Activated T-helper 2 cell treated with anti-CD3 and anti-CD28 coated beads, Interferon-gamma antibody, Interleukin-2, Interleukin-4, amounts not matched to agents 10 μg/mL and 5 μg/mL and 100 μg/mL, durations not matched to agents 14 hours and 24 hours and 36 hours (primary cell): ENCODE measurements around the gene PPP1R36. TPM values are rescaled to one million over a fixed set of nuclear protein-coding genes. Genes with fewer than 3 reads are reported as not detected.

Experiments used
- DNase-seq: peaks from one replicate; pipeline ENCODE4 v3.0.0; 2021; ENCODE audit warnings: low spot score
- H3K27ac Mint-ChIP-seq: one replicate; pipeline ENCODE4 v1.8.0; 2021; ENCODE audit warnings: mixed read lengths
- H3K27me3 Mint-ChIP-seq: one replicate; pipeline ENCODE4 v1.8.0; 2021; ENCODE audit warnings: low read depth, mixed read lengths
- H3K36me3 Mint-ChIP-seq: one replicate; pipeline ENCODE4 v1.8.0; 2021; ENCODE audit warnings: low read depth, mixed read lengths
- H3K4me1 Mint-ChIP-seq: one replicate; pipeline ENCODE4 v1.8.0; 2021; ENCODE audit warnings: low read depth, mixed read lengths
- H3K4me3 Mint-ChIP-seq: one replicate; pipeline ENCODE4 v1.8.0; 2021; ENCODE audit warnings: low read depth, mild to moderate bottlenecking, moderate library complexity, mixed read lengths
- H3K9me3 Mint-ChIP-seq: one replicate; pipeline ENCODE4 v1.8.0; 2021; ENCODE audit warnings: mixed read lengths
- intact Hi-C: fragments of 100-400 bp; cut with micrococcal nuclease; formaldehyde crosslinking; loops from one replicate; pipeline ENCODE4 v1.15.1; 2023
- total RNA-seq: library from RNA; stranded (reverse); gene quantifications from 2 replicates; pipeline ENCODE4 v1.2.3, GENCODE V29; 2022

PPP1R36 gene
- total RNA-seq, 1 donor from 2014 or later = not detected

GRCh38 chr14:64531567-64531966 is 18.2 kb upstream of the PPP1R36 start:
- Mint-ChIP-seq H3K9me3 (no peaks in the 10 kb centered on the region), H3K4me1 (peaks cover 11% of the 10 kb centered on the region), H3K27ac (no peak overlapping the region), H3K27me3 (no peaks in the 10 kb centered on the region), H3K36me3 (peaks cover 25% of the 10 kb centered on the region), H3K4me3 (no peak overlapping the region)
- DNase-seq = no peak
- intact Hi-C loops = no loop called here

GRCh38 chr14:64536488-64537245 is 13.1 kb upstream of the PPP1R36 start:
- H3K27ac Mint-ChIP-seq = no peak overlapping the region
- no peak overlapping the region for H3K4me3 Mint-ChIP-seq
- intact Hi-C loops = no loop called here
- no peak for DNase-seq
- H3K4me1 Mint-ChIP-seq = peaks cover 14% of the 10 kb centered on the region
- peaks cover 14% of the 10 kb centered on the region for H3K27me3 Mint-ChIP-seq
- H3K36me3 Mint-ChIP-seq = peaks cover 13% of the 10 kb centered on the region
- H3K9me3 Mint-ChIP-seq = peaks cover 8% of the 10 kb centered on the region

- Mint-ChIP-seq H3K4me1 (peaks cover 27% of the 10 kb centered on the region), H3K36me3 (peaks cover 14% of the 10 kb centered on the region), H3K4me3 (peak within 1 kb of the TSS; percentile 93), H3K27ac (peak within 1 kb of the TSS; percentile 78), H3K9me3 (peaks cover 8% of the 10 kb centered on the region), H3K27me3 (peaks cover 42% of the 10 kb centered on the region)
- peak; percentile 95 for DNase-seq
- intact Hi-C loops = loop anchor here (1.0 to 5.0 kb wide), 5 partner anchors 9 to 162 kb away; partner anchors contain the start of genes PLEKHG3, PPP1R36 and ZBTB25
Measured at GRCh38 chr14:64540208-64541202, 9.3 kb upstream of the PPP1R36 start, which contains the start of gene HSPA2. Gene HSPA2, plus strand, starts transcription at chr14:64540741. Its CDS starts 109 bp downstream, at chr14:64540850.

- Mint-ChIP-seq H3K4me3 (peak overlapping the region; percentile 93), H3K4me1 (peaks cover 27% of the 10 kb centered on the region)
Measured at GRCh38 chr14:64541261-64541971, 8.3 kb upstream of the PPP1R36 start.

GRCh38 chr14:64541972-64542835 is 7.6 kb upstream of the PPP1R36 start:
- Mint-ChIP-seq H3K9me3 (peaks cover 8% of the 10 kb centered on the region), H3K27me3 (peaks cover 42% of the 10 kb centered on the region), H3K36me3 (peaks cover 14% of the 10 kb centered on the region), H3K4me3 (peak overlapping the region; percentile 93), H3K4me1 (peaks cover 27% of the 10 kb centered on the region), H3K27ac (no peak overlapping the region)
- intact Hi-C loops = loop anchor here (2.0 to 5.0 kb wide), 3 partner anchors 19 to 160 kb away; partner anchors contain the start of gene PLEKHG3
- no peak for DNase-seq

More at GRCh38 chr14:64541261-64541971, 8.3 kb upstream of the PPP1R36 start:
- Mint-ChIP-seq H3K9me3 (peaks cover 8% of the 10 kb centered on the region), H3K27me3 (peaks cover 42% of the 10 kb centered on the region), H3K36me3 (peaks cover 14% of the 10 kb centered on the region), H3K27ac (no peak overlapping the region)
- intact Hi-C loops = loop anchor here (2.0 to 5.0 kb wide), 3 partner anchors 19 to 161 kb away; partner anchors contain the start of gene PLEKHG3
- no peak for DNase-seq

- no peak for DNase-seq
- H3K27me3 Mint-ChIP-seq = peaks cover 42% of the 10 kb centered on the region
- no peak overlapping the region for H3K27ac Mint-ChIP-seq
- peaks cover 27% of the 10 kb centered on the region for H3K4me1 Mint-ChIP-seq
- H3K4me3 Mint-ChIP-seq = peak overlapping the region; percentile 93
- intact Hi-C loops = loop anchor here (5.0 kb wide), 1 partner anchor 159 kb away; the partner anchor contains the start of gene PLEKHG3
- peaks cover 8% of the 10 kb centered on the region for H3K9me3 Mint-ChIP-seq
- H3K36me3 Mint-ChIP-seq = peaks cover 14% of the 10 kb centered on the region
Measured at GRCh38 chr14:64542836-64543201, 6.9 kb upstream of the PPP1R36 start.

- Mint-ChIP-seq H3K27ac (no peak overlapping the region), H3K4me1 (peaks cover 28% of the 10 kb centered on the region), H3K4me3 (no peak overlapping the region), H3K36me3 (peaks cover 14% of the 10 kb centered on the region), H3K27me3 (peaks cover 53% of the 10 kb centered on the region), H3K9me3 (peaks cover 8% of the 10 kb centered on the region)
- no peak for DNase-seq
- intact Hi-C loops = loop anchor here (5.0 kb wide), 1 partner anchor 158 kb away; the partner anchor contains the start of gene PLEKHG3
Measured at GRCh38 chr14:64544607-64545312, 5.0 kb upstream of the PPP1R36 start.

GRCh38 chr14:64549016-64549415 is 745 bp upstream of the PPP1R36 start:
- Mint-ChIP-seq H3K4me3 (no peak overlapping the region), H3K9me3 (no peaks in the 10 kb centered on the region), H3K27ac (no peak overlapping the region), H3K4me1 (peaks cover 13% of the 10 kb centered on the region), H3K27me3 (peaks cover 52% of the 10 kb centered on the region), H3K36me3 (no peaks in the 10 kb centered on the region)
- intact Hi-C loops = loop anchor here (1.0 kb wide), 1 partner anchor 9 kb away; the partner anchor contains the start of gene HSPA2
- DNase-seq = no peak

GRCh38 chr14:64550621-64551333 is 1.0 kb downstream of the PPP1R36 start:
- Mint-ChIP-seq H3K27me3 (peaks cover 52% of the 10 kb centered on the region), H3K9me3 (no peaks in the 10 kb centered on the region)

GRCh38 chr14:64554556-64554955 is 4.8 kb downstream of the PPP1R36 start:
- peaks cover 6% of the 10 kb centered on the region for H3K4me1 Mint-ChIP-seq
- intact Hi-C loops = no loop called here
- H3K27me3 Mint-ChIP-seq = peaks cover 41% of the 10 kb centered on the region
- H3K36me3 Mint-ChIP-seq = no peaks in the 10 kb centered on the region
- no peaks in the 10 kb centered on the region for H3K9me3 Mint-ChIP-seq
- no peak overlapping the region for H3K4me3 Mint-ChIP-seq
- H3K27ac Mint-ChIP-seq = no peak overlapping the region
- DNase-seq = no peak

More at GRCh38 chr14:64550621-64551333, 1.0 kb downstream of the PPP1R36 start:
- Mint-ChIP-seq H3K4me1 (peaks cover 10% of the 10 kb centered on the region), H3K27ac (no peak overlapping the region), H3K4me3 (peak overlapping the region; percentile 28), H3K36me3 (no peaks in the 10 kb centered on the region)
- no peak for DNase-seq
- intact Hi-C loops = no loop called here
